HG02970 (cell line): Measurements from ENCODE around the gene SSU72.
"Not testable (repeated sequence)": the region's sequence is repeated elsewhere in the genome, so short reads cannot be mapped to it uniquely, and the experiment has no call there.

Source experiments
- ATAC-seq: cut with Tn5 transposase; IDR thresholded peaks from one replicate; pipeline ENCODE4 v1.9.1; 2021; ENCODE audit warnings: mild to moderate bottlenecking, moderate library complexity, moderate number of reproducible peaks; ENCODE audit not compliant: unreplicated experiment, low FRiP score

SSU72 gene

DNA sequence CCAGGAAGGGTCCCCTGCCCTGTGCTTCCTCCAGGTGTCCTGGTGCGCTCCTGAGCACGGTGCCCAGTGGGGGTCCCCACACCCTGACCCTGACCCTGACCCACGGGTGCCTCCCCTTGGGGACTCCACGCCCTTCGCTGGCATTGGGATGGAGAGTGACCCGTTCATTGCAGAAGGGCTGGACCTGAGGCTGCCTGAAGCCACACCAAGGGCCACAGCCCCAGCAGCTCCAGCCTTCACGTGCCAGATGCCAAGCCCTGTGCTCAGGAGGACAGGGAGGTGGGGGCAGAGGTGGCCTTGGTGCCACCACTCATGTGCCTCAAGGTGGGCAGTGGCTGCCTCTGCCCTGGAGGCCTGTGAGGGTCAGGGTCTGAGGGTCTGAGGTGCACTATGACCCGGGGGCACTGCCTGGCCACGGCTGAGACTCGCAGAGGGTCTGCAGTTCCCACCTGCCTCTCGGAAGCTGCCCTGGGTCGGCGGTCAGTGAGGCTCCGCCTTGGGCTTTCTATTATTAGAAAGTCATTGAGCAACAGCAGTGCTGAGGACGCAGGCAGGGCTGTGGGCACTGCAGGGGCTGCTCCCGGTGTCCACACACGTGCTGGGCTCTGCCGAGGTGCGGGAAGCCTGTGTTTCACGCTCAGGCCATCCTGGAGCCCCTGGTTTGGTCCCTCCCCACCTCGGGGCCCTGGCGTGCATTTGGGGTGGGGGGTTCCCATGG lies 41.3 kb downstream of the SSU72 start:
- not testable (repeated sequence) for ATAC-seq

DNA sequence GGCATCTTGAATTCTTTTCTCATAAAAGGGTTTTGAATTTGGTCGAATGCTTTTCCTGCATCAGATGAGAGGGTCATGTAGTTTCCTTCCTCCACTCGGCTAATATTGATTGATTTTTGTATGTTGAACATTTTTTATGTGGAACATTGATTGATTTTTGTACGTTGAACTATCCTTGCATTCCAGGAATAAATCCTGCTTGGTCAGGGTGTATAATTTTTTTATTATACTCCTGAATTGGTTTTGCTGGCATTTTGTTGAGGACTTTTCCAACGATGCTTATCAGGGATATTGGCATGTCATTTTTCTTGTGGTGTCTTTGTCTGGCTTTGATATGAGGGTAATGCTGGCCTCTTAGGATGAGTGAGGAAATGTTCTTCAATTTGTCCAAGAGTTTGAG lies 42.7 kb downstream of the SSU72 start:
- ATAC-seq, result no peak

DNA sequence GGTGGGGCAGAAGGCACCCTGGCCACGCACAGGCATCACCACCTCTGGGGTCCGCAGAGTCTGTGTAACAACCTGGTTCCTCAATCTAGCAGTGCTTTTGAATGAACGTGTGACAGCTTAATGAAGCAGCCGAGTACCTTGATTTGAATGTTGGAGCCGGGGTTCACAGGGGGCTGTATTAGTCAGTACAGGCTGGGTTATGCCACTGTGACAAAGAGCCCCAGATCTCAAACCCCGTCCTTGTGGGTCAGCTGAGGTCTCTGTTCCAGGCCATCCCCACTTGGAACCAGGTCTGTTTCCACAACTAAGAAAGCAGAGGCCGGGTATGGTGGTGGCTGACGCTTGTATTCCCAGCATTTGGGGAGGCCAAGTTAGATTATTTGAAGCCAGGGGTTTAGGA lies 44.7 kb downstream of the SSU72 start:
- no peak for ATAC-seq

DNA sequence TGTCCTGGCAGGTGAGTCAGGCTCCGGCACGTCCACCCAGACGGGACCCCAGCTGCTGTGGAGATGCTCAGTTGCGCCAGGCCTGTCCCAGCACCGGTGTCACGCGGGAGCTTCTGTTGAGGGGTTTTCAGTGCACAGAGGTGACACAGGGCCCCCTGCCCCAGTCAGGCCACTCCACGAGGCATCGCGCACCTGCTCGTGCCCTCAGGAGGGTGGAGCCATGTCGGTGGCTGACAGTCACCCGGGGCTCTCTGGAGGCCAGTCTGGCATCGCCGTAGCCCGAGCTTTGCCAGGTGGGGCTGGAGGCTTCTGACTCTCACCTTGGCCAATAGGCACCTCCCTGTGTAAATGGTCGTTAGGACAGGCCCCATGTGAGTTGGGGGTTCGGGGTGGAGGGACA lies 45.3 kb downstream of the SSU72 start:
- no peak for ATAC-seq

DNA sequence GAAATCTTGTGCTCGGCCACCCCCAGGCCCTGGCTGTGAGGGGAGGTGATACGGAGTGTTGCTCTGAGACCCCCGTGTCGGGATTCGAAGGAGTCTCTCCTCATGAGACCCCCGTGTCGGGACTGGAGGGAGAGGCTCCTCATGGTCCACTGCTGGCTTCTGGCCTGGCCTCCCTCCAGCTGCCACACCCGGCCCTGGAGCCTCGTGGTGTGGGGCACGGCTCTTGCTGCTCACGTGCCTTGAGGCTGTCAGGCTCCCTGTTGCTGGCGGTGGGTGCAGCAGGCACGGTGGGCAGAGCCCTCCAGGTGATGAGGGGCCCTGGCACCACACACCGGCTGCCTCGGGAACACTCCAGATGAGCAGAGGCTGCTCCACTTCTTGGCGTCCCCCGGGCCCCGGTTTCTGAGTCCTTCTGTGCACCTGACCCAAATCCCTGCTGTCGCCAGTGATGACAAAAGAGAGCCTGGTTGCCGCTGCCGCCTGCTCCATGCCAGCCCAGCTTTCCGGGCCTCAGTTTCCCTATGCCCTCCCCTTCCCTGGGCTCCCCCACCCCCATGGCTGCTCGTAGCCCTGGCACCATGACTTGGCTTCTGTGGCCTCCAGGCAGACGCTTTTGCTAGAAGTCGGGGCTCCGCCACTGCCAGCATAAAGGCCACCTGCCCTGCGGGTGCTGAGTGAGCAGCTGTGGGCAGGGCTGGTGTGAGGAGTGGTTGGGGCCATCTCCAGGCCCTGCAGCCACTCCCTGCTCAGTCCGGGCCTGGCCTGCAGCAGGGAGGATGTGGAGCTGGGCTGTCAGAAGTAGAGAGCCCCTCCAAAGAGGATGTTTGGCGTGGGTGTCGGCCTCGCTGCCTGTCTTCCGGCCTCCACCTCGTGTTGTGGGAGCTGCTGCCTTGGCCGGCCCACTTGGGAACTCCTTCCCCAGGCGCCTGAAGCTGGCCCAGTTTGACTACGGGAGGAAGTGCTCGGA lies 46.1 kb downstream of the SSU72 start:
- ATAC-seq, result no peak

DNA sequence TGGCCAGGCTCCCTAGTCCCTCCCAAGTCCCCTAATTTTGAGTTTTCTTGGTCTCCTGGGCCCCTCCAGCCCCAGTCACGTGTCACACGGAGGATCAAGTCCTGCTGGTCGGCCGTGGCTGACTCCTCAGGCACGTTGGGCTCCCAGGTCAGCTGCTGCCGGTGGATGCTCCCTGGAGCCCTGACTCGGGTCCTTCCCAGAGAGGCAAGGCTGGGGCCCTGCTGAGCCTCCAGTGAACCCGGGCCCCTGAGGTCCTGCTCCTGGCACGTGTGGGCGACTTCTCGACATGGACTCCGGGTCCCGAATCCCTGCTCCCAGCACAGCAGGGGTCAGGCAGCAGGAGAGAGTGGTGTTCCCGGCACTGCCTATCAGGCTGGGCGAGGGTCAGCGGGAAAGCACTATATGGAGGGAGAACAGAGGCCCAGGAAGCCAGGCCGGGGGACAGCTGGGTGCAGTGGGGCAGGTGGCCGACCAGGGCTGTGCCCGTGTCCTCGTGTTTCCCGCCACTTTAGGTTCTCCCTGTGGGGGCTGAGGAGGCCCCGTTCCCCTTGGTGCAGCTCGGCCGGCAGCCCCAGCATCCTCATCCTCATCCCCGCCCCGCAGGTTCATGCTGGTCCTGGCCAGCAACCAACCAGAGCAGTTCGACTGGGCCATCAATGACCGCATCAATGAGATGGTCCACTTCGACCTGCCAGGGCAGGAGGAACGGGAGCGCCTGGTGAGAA lies 47.4 kb downstream of the SSU72 start:
- no peak for ATAC-seq

DNA sequence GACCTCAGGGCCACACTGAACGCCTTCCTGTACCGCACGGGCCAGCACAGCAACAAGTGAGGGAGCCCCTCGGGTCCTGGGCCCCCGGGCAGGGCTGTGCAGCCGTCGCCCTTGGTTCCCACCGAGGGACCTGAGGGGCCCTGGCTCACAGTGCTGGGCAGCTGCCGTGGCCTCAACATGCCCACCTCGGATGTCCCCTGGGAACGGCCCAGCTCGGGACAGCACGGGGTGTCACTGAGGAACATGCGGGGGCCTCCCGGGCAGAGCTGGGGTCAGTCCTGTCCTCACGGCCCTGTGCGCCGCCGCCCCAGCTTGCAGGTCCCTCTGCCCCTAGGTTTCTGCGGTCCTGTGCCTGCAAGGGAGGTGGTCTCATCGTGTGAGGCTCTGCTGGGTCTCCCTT lies 48.2 kb downstream of the SSU72 start:
- not testable (repeated sequence) for ATAC-seq

DNA sequence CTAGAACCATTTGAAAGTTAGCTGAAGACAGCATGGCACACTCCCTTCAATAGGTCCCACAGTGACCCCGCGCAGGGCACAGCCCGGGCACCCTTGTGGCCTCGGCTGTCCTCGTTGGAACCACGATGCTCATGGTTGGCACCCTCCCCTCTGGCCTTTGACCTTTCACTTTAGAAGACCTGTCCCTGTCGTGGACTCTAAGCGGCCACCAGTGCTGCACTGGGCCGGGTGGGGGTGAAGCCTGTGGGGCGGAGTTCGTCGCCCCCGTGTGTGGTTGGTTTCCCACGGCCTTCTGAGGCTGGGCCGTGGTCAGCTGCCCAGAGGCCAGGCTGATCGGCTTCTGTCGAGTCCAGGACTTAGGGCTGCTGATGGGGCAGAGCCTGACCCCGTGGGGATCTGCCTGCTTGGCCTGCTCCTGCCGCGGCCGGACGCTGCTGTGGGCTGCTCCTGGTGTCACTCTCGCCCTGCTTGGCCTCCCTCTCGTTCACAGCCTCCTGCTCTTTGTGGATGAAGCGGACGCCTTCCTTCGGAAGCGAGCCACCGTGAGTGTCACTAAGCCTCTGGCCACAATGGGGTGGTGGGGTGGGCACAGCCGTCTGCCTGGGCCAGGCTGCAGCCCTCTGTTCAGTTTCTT lies 49.8 kb downstream of the SSU72 start:
- not testable (repeated sequence) for ATAC-seq

DNA sequence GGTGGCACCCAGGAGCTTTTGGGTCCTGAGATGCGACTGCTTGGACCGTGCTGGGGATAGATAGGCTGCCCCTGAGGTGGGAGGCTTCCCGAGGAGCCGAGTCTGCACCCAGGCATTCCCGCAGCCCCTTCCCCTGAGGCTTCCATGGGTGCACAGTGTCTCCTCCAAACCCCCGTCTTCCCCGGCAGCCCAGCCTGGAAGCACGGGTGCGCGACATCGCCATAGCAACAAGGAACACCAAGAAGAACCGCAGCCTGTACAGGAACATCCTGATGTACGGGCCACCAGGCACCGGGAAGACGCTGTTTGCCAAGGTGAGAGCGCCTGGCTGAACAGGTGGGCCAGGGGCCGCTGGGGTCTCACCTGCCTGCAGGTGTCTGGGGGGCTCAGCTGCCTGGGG lies 51.0 kb downstream of the SSU72 start:
- not testable (repeated sequence) for ATAC-seq

DNA sequence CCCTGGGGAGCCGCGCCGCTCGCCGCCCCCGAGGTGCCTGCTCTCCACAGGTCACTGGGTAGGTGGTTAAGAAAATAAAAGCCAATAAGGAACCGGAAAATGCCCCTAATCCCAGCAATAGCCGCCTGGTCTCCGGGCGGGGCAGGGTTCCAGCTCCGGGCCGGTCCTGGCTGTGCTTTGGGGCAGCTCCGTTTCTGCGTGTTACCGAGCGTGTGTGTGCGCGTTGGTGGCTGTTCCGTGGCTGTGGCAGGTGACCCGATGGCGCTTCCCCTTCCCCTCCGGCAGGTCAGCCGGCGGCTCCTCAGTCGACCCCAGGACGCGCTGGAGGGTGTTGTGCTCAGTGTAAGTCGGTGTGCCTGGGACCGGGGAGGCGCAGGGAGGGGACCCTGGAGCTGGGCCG lies 51.4 kb downstream of the SSU72 start:
- not testable (repeated sequence) for ATAC-seq

DNA sequence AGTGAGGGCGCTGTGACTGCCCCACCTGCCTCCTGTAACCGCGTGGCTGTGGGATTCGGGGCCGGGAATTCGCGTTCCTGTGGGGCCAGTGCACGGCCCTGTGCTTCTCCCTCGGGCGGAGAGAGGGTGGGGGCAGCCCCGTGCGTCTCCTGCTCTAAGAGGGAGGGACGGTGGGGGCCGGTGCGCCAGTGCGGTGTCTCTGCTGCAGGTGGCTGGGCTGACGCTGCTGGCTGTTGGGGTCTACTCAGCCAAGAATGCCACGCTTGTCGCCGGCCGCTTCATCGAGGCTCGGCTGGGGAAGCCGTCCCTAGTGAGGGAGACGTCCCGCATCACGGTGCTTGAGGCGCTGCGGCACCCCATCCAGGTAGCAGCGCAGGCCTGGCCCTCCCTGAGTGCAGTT lies 52.1 kb downstream of the SSU72 start:
- ATAC-seq, result not testable (repeated sequence)

DNA sequence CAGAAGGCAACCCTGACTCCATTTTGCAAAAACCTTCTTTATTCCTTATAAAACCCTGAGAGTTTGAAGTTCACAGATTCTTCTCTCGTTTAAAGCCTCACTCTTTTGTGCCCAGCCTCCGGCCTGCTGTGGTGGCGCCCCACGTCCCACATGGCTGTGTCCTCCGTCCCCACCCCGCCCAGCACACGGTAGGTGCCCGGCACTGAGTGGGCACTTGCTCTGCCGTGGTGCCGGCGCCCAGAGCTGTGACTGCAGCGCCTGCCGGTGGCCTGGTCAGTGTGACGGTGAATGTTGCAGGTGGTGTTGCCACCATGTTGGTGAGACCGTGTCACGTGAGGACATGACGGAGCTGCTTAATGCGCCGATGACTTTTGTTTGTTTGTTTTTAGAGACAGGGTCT lies 53.3 kb downstream of the SSU72 start:
- no peak for ATAC-seq

DNA sequence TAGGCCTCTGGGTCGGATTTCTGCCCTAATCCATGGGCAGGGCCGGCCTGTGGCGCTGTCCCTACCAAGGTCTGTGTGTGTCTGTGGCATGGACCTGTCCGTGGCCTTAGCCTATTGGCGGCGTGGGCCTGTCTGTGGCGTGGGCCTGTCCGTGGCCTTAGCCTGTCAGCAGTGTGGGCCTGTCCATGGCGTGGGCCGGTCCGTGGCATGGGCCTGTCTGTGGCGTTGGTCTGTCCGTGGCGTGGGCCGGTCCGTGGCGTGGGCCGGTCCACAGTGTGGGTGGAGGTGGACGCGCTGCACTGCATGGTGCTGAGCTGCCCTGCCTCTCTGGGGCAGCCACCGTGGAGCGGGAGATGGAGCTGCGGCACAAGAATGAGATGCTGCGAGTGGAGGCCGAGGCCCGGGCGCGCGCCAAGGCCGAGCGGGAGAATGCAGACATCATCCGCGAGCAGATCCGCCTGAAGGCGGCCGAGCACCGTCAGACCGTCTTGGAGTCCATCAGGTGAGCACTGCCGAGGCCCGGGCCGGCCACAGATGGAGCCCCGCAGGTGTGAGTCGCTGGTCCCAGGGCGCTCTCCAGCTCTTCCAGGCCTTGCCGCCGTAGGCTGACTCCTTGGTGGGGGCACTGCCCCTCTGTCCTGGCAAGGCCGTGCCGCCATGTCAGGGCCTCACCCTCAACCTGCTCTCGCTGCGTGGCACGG lies 54.7 kb downstream of the SSU72 start:
- not testable (repeated sequence) for ATAC-seq

DNA sequence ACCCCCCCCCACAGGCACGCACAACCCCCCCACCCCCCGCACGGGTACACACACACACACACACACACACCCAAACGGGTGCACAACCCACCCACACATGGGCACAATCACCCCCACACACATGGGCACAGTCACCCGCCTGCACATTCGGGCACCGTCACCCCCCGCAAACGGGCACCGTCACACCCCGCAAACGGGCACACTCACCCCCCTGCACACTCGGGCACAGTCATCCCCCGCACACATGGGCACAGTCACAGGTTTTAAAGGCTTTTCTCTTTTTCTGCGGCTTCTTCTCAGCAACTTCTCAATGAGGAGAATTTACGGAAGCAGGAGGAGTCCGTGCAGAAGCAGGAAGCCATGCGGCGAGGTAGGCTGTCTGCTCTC lies 56.0 kb downstream of the SSU72 start:
- not testable (repeated sequence) for ATAC-seq

DNA sequence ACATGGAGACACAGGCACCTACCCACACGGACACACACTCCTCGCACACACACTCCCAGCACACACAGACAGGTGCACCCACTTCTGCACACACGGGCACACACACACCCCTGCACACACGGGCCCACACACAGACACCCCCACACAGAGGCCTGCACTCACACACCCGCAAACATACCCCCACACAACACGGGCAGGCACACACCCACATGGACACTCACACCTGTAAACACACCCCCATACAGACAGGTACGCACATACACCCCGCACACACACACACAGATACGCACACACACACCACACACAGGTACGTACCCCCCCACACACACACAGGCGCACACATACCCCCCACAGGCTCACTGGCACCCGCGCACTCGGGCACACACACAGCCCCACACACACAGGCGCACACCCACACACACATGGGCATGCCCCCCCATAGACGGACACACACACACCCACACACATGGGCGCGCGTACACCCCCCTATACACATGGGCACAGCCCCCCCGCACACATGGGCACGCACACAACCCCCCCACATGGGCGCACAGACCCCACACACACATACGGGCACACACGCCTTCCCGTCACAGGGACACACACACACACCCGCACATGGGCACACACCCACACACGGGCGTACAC lies 56.6 kb downstream of the SSU72 start:
- ATAC-seq, result no peak

DNA sequence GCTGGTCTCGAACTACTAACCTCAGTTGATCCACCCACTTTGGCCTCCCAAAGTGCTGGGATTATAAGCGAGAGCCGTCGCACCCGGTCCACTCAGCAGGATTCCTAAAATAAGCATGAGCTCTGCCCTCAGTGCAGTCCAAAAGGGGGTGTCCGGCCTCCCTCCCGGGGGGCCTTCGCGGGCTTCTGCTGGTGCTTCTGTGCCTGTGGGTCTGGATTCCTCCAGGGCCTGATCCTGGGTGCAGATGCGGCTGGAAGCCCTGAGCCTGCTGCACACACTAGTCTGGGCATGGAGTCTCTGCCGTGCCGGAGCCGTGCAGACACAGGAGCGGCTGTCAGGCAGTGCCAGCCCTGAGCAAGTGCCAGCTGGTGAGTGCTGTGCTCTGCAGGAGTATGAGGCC lies 57.7 kb downstream of the SSU72 start:
- not testable (repeated sequence) for ATAC-seq

DNA sequence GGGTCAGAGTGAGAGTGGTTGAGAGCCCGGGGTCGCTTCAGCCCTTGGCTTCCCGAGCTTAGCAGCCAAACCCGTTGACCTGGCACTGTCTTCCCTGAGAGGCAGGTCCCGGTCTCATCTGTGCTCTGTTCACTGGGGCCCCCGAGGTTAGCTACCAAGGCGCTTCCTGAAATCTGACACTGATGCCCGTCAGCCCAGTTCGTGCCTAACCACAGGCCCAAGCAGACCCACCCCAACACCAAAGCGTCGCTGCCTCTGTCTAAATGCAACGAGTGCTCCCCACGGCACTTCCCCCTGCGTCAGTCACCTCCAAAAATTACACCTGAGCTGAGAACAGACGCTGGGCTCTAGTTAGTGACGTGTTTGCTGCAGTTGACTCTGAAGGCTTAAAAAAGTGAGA lies 60.3 kb downstream of the SSU72 start:
- ATAC-seq, result not testable (repeated sequence)

DNA sequence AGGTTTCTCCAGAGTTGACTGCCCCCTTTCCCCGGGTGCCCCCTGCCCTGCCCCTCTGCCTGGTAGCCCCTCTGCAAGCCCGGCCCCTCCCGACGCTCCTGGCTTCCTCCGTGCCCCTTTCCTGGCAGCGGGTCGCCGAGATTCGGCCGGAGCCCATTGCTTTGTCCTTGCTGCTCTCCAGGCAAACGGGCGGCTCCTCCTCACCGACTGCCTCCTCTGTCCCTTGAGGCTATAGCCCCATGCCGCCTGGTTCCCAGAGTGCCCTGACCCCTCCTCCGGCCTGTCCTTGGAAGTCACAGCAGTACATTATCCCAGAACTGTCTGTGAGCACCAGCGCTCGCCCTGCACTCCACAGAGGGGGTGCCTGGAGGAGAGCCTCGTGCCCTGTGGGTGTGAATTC lies 61.0 kb downstream of the SSU72 start:
- ATAC-seq, result not testable (repeated sequence)

DNA sequence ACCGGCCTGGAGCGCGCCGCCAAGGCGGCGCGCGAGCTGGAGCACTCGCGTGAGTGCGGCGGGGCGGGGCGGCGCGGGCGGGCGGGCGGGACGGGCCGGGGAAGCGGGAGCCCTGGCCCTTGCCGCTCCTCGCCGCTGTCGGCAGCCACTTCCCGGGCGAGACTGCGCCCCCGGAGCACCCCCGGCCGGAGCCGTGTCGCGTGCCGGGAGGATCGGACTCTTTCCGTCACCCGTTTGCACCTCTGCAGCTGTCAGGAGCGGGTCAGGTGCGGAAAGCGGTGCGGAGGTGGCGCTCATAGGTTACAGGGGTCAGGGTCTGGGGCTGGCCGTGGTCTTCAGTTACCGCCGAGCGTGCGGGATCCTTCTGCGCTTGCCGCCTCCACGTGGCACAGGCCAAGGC lies 62.2 kb downstream of the SSU72 start:
- not testable (repeated sequence) for ATAC-seq
